Activated T-helper 1 cell treated with anti-CD3 and anti-CD28 coated beads, Interleukin-12 subunit alpha, Interleukin-12 subunit beta, Interleukin-2, Interleukin-4 antibody, amounts not matched to agents 30 ng/mL and 10 ng/mL and 1 ng/mL, durations not matched to agents 14 hours and 24 hours and 36 hours (primary cell): ENCODE measurements around the gene TDO2. TPM values are rescaled to one million over a fixed set of nuclear protein-coding genes. Genes with fewer than 3 reads are reported as not detected.

Experiments
- DNase-seq: peaks from one replicate; pipeline ENCODE4 v3.0.0; 2021; ENCODE audit warnings: low spot score
- H3K27ac Mint-ChIP-seq: one replicate; pipeline ENCODE4 v1.8.0; 2021; ENCODE audit warnings: mild to moderate bottlenecking, mixed read lengths
- H3K27me3 Mint-ChIP-seq: one replicate; pipeline ENCODE4 v1.8.0; 2022; ENCODE audit warnings: mild to moderate bottlenecking, moderate library complexity, mixed read lengths; ENCODE audit not compliant: insufficient read depth
- H3K36me3 Mint-ChIP-seq: one replicate; pipeline ENCODE4 v1.8.0; 2021; ENCODE audit warnings: low read depth, mixed read lengths
- H3K4me1 Mint-ChIP-seq: one replicate; pipeline ENCODE4 v1.8.0; 2021; ENCODE audit warnings: low read depth, mixed read lengths
- H3K4me3 Mint-ChIP-seq: one replicate; pipeline ENCODE4 v1.8.0; 2021; ENCODE audit warnings: mild to moderate bottlenecking, moderate library complexity, mixed read lengths
- H3K9me3 Mint-ChIP-seq: one replicate; pipeline ENCODE4 v1.8.0; 2021; ENCODE audit warnings: mixed read lengths
- intact Hi-C: fragments of 100-400 bp; cut with micrococcal nuclease; formaldehyde crosslinking; loops from one replicate; pipeline ENCODE4 v1.15.1; 2024
- total RNA-seq: library from RNA; stranded (reverse); gene quantifications from 2 replicates; pipeline ENCODE4 v1.2.3, GENCODE V29; 2022

TDO2 gene
- total RNA-seq, 1 donor from 2014 or later = not detected

DNA sequence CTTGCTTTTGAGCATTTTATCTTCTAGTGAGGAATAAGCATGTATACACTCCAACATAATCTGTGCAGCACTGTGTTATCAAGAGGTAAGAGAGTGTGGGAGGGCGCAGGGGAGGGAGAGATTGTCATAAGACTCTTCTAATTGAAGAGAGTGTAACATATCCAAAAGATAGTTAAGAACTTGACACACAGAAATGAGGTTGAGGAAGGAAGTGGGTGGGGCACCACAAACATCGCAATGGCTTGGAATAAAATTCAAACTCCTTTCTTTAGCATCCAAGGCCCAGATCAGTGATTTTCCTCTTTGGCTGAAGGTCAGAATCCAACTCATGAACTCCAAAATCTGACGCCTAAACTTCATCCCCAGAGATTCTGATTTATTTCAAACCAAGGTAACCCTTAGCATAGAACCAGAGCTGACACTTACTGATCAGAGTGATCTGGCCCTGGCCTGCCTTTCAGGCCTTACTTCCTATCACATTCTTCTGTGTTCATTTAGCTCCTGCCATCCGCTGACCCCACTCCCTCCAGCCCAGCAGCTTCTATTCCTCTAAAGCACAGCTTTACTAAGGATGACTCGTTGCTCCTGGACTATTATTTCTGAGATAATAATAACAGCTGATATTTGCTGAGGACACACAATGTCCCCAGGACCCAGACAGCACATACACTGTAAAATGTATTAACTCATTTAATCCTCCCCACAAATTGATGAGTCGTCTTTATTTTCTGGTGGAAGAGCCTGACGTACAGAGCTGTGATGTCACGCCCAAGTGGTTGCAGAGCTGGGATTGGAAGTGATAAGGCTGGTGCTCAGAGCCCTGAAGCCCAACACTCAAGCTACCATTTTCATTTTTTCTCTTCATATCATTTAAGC is 60.8 kb downstream of the TDO2 start:
- H3K36me3 Mint-ChIP-seq = no peaks in the 10 kb centered on the region
- no peak for DNase-seq
- no peaks in the 10 kb centered on the region for H3K27me3 Mint-ChIP-seq
- H3K9me3 Mint-ChIP-seq = no peaks in the 10 kb centered on the region
- H3K4me3 Mint-ChIP-seq = no peak overlapping the region
- intact Hi-C loops = no loop called here
- H3K27ac Mint-ChIP-seq = no peak overlapping the region
- H3K4me1 Mint-ChIP-seq = peaks cover 11% of the 10 kb centered on the region

DNA sequence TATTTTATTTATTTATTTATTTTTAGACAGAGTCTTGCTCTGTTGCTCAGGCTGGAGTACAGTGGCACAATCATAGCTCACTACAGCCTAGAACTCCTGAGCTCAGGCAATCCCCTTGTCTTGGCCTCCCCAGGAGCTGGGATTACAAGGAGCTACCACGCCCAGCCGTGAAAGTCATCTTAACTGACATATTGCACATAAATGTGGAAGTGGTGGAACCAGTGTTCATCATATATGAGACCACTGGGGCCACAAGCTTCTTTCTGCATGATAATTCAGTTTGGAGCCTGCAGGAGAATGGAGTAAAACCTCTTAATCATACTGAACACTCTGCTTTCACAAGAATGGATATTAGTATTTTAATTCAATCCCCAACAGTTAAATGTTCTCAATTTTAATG is 62.7 kb downstream of the TDO2 start:
- no peak for DNase-seq
- no peak overlapping the region for H3K4me3 Mint-ChIP-seq
- no peak overlapping the region for H3K27ac Mint-ChIP-seq
- H3K27me3 Mint-ChIP-seq = no peaks in the 10 kb centered on the region
- H3K9me3 Mint-ChIP-seq = no peaks in the 10 kb centered on the region
- H3K4me1 Mint-ChIP-seq = peaks cover 11% of the 10 kb centered on the region
- no peaks in the 10 kb centered on the region for H3K36me3 Mint-ChIP-seq
- intact Hi-C loops = no loop called here

DNA sequence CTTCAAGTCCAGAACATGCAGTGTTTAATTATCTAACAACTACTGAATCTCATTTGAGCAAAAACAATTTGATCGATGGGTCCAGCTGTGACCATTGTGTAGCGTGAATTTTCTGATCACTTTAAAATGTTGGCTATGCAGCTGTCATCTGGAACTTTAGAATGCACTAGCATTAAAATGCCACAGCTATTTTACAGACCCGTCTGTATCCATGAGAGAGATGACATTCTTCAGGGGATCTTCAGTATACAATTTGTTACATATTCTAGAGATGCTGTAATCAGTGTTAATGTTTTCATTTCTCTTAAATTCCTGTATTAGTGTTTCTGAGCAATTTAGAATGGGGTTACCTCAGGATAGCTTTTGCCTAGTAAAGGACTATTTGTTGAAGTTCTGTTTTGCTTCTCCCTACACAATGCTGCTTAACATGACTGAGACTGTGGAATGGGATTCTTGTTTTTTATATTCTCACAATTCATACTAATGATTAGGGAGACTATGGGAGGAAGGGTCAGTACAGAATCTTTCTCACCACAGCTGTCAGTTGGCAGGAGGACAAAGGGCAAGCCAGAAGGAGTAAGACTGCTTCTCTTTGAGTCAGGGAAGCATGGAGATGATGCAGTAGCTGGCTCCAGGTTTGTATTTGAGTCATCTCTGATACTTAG is 63.4 kb downstream of the TDO2 start:
- Mint-ChIP-seq H3K4me3 (no peak overlapping the region), H3K9me3 (no peaks in the 10 kb centered on the region), H3K4me1 (peaks cover 11% of the 10 kb centered on the region), H3K36me3 (no peaks in the 10 kb centered on the region), H3K27me3 (no peaks in the 10 kb centered on the region), H3K27ac (no peak overlapping the region)
- intact Hi-C loops = no loop called here
- no peak for DNase-seq

Other genes starting within 250 kb of the TDO2 start
- 0.08 TPM in 1 of 2 replicates, not detected in the other for gene GUCY1A1, start 236.8 kb upstream of the TDO2 start, total RNA-seq
- gene GUCY1B1, start 144.7 kb upstream of the TDO2 start, total RNA-seq = 0.26 and 0.29 TPM in 2 replicates
- not detected in 2 replicates for gene ASIC5, start 37.4 kb upstream of the TDO2 start, total RNA-seq
- 0.73 and 0.93 TPM in 2 replicates for gene CTSO, start 50.2 kb downstream of the TDO2 start, total RNA-seq